ENCODE results near the gene PDE6B. TPM values are rescaled to one million over a fixed set of nuclear protein-coding genes. Genes with fewer than 3 reads are reported as not detected.

The PDE6B gene
- total RNA-seq, 1 experiment from 2014 or later: not detected

DNA sequence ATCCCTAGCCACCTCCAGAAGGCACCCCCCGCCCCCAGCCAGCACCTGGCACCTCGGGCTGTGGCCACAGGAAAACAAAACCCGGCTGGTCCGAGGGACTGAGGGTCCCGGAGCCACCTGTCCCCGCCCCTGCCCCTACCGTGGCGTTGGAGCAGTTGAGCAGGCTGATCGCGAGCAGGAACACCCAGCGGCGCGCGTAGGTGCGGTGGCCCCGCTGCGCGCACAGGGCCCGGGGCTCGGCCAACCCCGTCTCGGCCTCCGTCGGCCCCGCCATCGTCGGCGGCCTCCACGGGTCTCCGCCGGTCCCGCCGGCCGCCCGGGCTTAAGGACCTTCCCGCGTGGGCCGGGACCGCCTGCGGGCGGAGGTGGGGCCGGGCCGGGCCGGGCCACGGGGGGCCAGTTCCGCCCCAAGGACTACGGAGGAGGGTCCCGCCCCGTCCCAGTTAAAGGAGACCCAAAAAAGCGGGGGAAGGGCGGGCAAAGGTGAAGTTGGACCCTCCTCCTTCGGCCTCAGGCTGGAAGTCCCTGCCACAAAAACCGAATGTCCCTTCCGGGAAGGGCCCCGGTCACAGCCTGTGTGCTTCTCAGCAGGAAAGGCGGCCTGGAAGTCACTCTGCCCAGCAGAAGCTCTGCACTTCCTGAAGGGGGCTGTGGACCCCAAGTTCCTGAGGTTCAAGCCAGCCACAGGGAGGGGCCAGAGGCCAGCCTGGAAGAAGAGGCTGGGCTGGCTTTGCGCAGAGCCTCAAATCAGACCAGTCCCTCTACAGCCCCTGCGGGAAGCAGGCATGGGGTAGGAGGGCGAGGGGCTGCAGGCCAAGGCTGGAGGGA is 63.7 kb downstream of the PDE6B start, which contains the start of gene SLC49A3:
Gene SLC49A3, minus strand, starts transcription at position 298 of the 828 bp plus-strand sequence. Its CDS starts 24 bp downstream, at position 274.
- Histone ChIP-seq H3K9me2 (replicated peaks; ENCODE audit: low read length) (no peaks in the 10 kb centered on the region), H3K79me2 (ENCODE audit: low read length) (no peaks in the 10 kb centered on the region), H3K9ac (ENCODE audit: low read length) (no peak within 1 kb of the TSS), H3F3A (ENCODE audit: low read length, unreplicated experiment) (no peaks in the 10 kb centered on the region), H3K27ac (ENCODE audit: low read length) (peak within 1 kb of the TSS; percentile 67; the same call in 1 of the 2 replicates), H3K4me3 (ENCODE audit: low read length) (no peak within 1 kb of the TSS), H3K9me3 (ENCODE audit: low read length) (no peaks in the 10 kb centered on the region), H3K36me3 (ENCODE audit: low read depth, low read length) (no peaks in the 10 kb centered on the region), H3K4me2 (ENCODE audit: low read length) (no peak within 1 kb of the TSS; the same call in 1 of the 2 replicates), H3K4me1 (ENCODE audit: insufficient read depth, low read length) (peaks cover 16% of the 10 kb centered on the region), H3K27me3 (ENCODE audit: low read length) (no peaks in the 10 kb centered on the region), H4K20me1 (ENCODE audit: low read length) (no peaks in the 10 kb centered on the region), H2AFZ (ENCODE audit: low read length) (no peak within 1 kb of the TSS)
- BruUV-seq (replicated peaks): no TSS peak
- ATAC-seq (no peak), DNase-seq (no peak)
- intact Hi-C loops (cut with micrococcal nuclease): no loop called here
- ChIA-PET POLR2A (ENCODE audit: unreplicated experiment) (no interaction called here), CTCF (no interaction called here)
- TF ChIP-seq EZH2phosphoT487 (IDR thresholded peaks at IDR 0.05; ENCODE audit: borderline replicate concordance, low read length) (no peak), EZH2 (IDR thresholded peaks at IDR 0.05; ENCODE audit: low read length, unreplicated experiment) (no peak)
- TF ChIP-seq, protein P1, sequence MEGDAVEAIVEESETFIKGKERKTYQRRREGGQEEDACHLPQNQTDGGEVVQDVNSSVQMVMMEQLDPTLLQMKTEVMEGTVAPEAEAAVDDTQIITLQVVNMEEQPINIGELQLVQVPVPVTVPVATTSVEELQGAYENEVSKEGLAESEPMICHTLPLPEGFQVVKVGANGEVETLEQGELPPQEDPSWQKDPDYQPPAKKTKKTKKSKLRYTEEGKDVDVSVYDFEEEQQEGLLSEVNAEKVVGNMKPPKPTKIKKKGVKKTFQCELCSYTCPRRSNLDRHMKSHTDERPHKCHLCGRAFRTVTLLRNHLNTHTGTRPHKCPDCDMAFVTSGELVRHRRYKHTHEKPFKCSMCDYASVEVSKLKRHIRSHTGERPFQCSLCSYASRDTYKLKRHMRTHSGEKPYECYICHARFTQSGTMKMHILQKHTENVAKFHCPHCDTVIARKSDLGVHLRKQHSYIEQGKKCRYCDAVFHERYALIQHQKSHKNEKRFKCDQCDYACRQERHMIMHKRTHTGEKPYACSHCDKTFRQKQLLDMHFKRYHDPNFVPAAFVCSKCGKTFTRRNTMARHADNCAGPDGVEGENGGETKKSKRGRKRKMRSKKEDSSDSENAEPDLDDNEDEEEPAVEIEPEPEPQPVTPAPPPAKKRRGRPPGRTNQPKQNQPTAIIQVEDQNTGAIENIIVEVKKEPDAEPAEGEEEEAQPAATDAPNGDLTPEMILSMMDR (conservative IDR thresholded peaks at IDR 0.05; ENCODE audit: low read depth, low read length): no peak

DNA sequence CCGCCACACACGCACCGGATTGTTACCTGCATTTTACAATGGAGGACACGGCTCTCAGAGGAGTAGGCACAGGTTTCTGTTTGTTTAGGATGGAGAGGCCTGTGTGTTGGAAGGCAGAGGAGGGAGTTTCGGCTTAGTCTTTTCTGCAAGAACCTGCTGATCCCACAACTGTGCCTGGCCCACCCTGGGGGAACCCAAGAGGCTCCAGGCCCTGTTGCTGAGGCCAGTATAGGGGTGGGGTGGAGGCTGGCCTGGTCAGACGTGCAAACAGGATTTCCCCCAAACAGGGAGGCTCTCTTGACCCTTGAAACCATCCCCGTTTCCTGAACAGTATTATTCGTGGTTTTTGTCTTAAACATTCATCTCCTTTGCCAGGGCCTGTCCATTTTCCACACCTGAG is 64.3 kb downstream of the PDE6B start:
- Histone ChIP-seq H3K4me3 (ENCODE audit: low read length) (no peak overlapping the region), H2AFZ (ENCODE audit: low read length) (no peak overlapping the region), H3K27me3 (ENCODE audit: low read length) (no peaks in the 10 kb centered on the region), H3K9me2 (replicated peaks; ENCODE audit: low read length) (no peaks in the 10 kb centered on the region), H3K9me3 (ENCODE audit: low read length) (no peaks in the 10 kb centered on the region), H3K36me3 (ENCODE audit: low read depth, low read length) (no peaks in the 10 kb centered on the region), H3F3A (ENCODE audit: low read length, unreplicated experiment) (no peaks in the 10 kb centered on the region), H3K4me2 (ENCODE audit: low read length) (no peak overlapping the region), H3K27ac (ENCODE audit: low read length) (no peak overlapping the region), H4K20me1 (ENCODE audit: low read length) (no peaks in the 10 kb centered on the region), H3K79me2 (ENCODE audit: low read length) (no peaks in the 10 kb centered on the region), H3K4me1 (ENCODE audit: insufficient read depth, low read length) (peaks cover 16% of the 10 kb centered on the region), H3K9ac (ENCODE audit: low read length) (no peak overlapping the region)
- ChIA-PET CTCF (no interaction called here), POLR2A (ENCODE audit: unreplicated experiment) (no interaction called here)
- TF ChIP-seq EZH2 (IDR thresholded peaks at IDR 0.05; ENCODE audit: low read length, unreplicated experiment) (no peak), EZH2phosphoT487 (IDR thresholded peaks at IDR 0.05; ENCODE audit: borderline replicate concordance, low read length) (no peak)
- TF ChIP-seq, protein P1 (conservative IDR thresholded peaks at IDR 0.05; ENCODE audit: low read depth, low read length): no peak
- BruUV-seq (replicated peaks): no TSS peak
- intact Hi-C loops (cut with micrococcal nuclease): no loop called here
- ATAC-seq (no peak), DNase-seq (no peak)

All from PC-3 (cell line).